Mesenteric fat pad (tissue), 1 donor: Measurements from ENCODE around the gene TP53TG5. TPM values are rescaled to one million over a fixed set of nuclear protein-coding genes. Genes with fewer than 3 reads are reported as not detected.

Source experiments
- DNase-seq: peaks from one replicate; pipeline ENCODE4 v3.0.0-alpha.2; 2020; ENCODE audit warnings: low spot score
- total RNA-seq: library from RNA; stranded (reverse); fragmentation: NEBNext Ultra II Directional; extraction: Animal tissue kit (Norgen Biotek cat#: 25700); gene quantifications from one replicate; pipeline ENCODE4 v1.2.1, GENCODE V29; 2021
- donor health status: DM: yes; HTN: yes; CAD: no.

The TP53TG5 gene
- total RNA-seq, 1 donor from 2014 or later, result not detected

- no peak for DNase-seq
These were observed 31.3 kb downstream of the TP53TG5 start for GRCh38 chr20:45346851-45347250.

- no peak for DNase-seq
These were observed 31.8 kb downstream of the TP53TG5 start for GRCh38 chr20:45346291-45346718.

GRCh38 chr20:45345104-45345936, 32.8 kb downstream of the TP53TG5 start:
- DNase-seq, result no peak

GRCh38 chr20:45344168-45344860, 33.8 kb downstream of the TP53TG5 start:
- DNase-seq, result no peak

- no peak for DNase-seq
These were observed 34.5 kb downstream of the TP53TG5 start for GRCh38 chr20:45343532-45344167.

GRCh38 chr20:45342855-45343531, 35.1 kb downstream of the TP53TG5 start:
- no peak for DNase-seq

- no peak for DNase-seq
These were observed 35.9 kb downstream of the TP53TG5 start for GRCh38 chr20:45341939-45342854.

- no peak for DNase-seq
These were observed 36.6 kb downstream of the TP53TG5 start for GRCh38 chr20:45341579-45341938.

- DNase-seq, result no peak
These were observed 37.2 kb downstream of the TP53TG5 start for GRCh38 chr20:45340951-45341350.

GRCh38 chr20:45340236-45340847, 37.8 kb downstream of the TP53TG5 start:
- DNase-seq, result no peak

- no peak for DNase-seq
These were observed 38.3 kb downstream of the TP53TG5 start for GRCh38 chr20:45339799-45340198.

- DNase-seq, result no peak
These were observed 39.0 kb downstream of the TP53TG5 start for GRCh38 chr20:45339084-45339483.

- DNase-seq, result no peak
These were observed 39.7 kb downstream of the TP53TG5 start for GRCh38 chr20:45338121-45339030.

- DNase-seq, result no peak
These were observed 40.6 kb downstream of the TP53TG5 start for GRCh38 chr20:45337367-45338120.

- DNase-seq, result no peak
These were observed 41.4 kb downstream of the TP53TG5 start for GRCh38 chr20:45336530-45337366.

GRCh38 chr20:45330476-45330875, 47.6 kb downstream of the TP53TG5 start:
- no peak for DNase-seq
